ENCODE results near the gene FZD8.

- TF ChIP-seq CTCF (IDR thresholded peaks at IDR 0.05): no peak
- TF ChIP-seq POLR2A (IDR thresholded peaks at IDR 0.05): no peak
These were observed 19.1 kb upstream of the FZD8 start for GRCh38 chr10:35661236-35661635.

Measured in gastroesophageal sphincter (tissue), 3 donors.